H1 (cell line): Measurements from ENCODE around the gene GLIPR2. TPM values are rescaled to one million over a fixed set of nuclear protein-coding genes. Genes with fewer than 3 reads are reported as not detected.

ENCODE experiments used
- CTCF ChIA-PET: fragments of 300-600 bp; sonication (Branson Sonifier 250); formaldehyde crosslinking; loops from one replicate; lab custom pipeline; 2021; ENCODE audit not compliant: partially characterized antibody; lab: Charles Lee
- POLR2A ChIA-PET: fragments of 300-600 bp; sonication (Branson Sonifier 250); formaldehyde crosslinking; loops from one replicate; lab custom pipeline; 2021; ENCODE audit warnings: inconsistent platforms; ENCODE audit not compliant: partially characterized antibody; lab: Charles Lee
- DNase-seq, 2 experiments: peaks; one replicate each; pipeline versions ENCODE4 v3.0.0 to v3.0.0-alpha.2; 2010 to 2022; ENCODE audit warnings: low spot score in 2 of 2, low read depth in 1 of 2, mixed read lengths in 1 of 2
- FAIRE-seq: peaks from 2 replicates; lab custom pipeline; 2011; peaks lifted over from hg19 to GRCh38; lab: Jason Lieb, UNC
- H2AFZ ChIP-seq: 2 replicates; pipeline ENCODE4 v1.8.1; 2012; ENCODE audit warnings: low read length, inconsistent platforms
- H2AK5ac ChIP-seq: 2 replicates; pipeline ENCODE4 v1.6.1; 2013; ENCODE audit warnings: low read depth, low read length
- H2BK120ac ChIP-seq: replicated peaks from 2 replicates; pipeline ENCODE3; 2013; ENCODE audit warnings: low read depth, low read length, inconsistent platforms
- H2BK12ac ChIP-seq: 2 replicates; pipeline ENCODE4 v1.6.1; 2013; ENCODE audit warnings: low read depth, low read length
- H2BK15ac ChIP-seq: 2 replicates; pipeline ENCODE4 v1.6.1; 2013; ENCODE audit warnings: low read length
- H2BK20ac ChIP-seq: 2 replicates; pipeline ENCODE4 v1.6.1; 2013; ENCODE audit warnings: low read length
- H2BK5ac ChIP-seq: 2 replicates; pipeline ENCODE4 v1.6.1; 2013; ENCODE audit warnings: low read depth, low read length
- H3K14ac ChIP-seq: 2 replicates; pipeline ENCODE4 v1.6.1; 2013; ENCODE audit warnings: inconsistent platforms; ENCODE audit not compliant: insufficient read length
- H3K18ac ChIP-seq: 2 replicates; pipeline ENCODE4 v1.6.1; 2013; ENCODE audit warnings: low read length; ENCODE audit errors: extremely low read depth
- H3K23ac ChIP-seq: 2 replicates; pipeline ENCODE4 v1.6.1; 2013; ENCODE audit warnings: inconsistent platforms; ENCODE audit not compliant: insufficient read length
- H3K23me2 ChIP-seq: 2 replicates; pipeline ENCODE4 v1.6.1; 2013; ENCODE audit warnings: low read depth, low read length
- H3K27ac ChIP-seq: 2 replicates; pipeline ENCODE4 v1.6.1; 2011; ENCODE audit warnings: low read depth, low read length, inconsistent platforms
- H3K27me3 ChIP-seq, 4 experiments: replicated peaks in 1 of 4; 1 replicate in 1 of 4; 2 replicates in 3 of 4; pipeline versions ENCODE4 v1.6.1 to v1.8.1; 2011 to 2013; ENCODE audit warnings: low read length in 3 of 4, mild to moderate bottlenecking in 3 of 4, inconsistent platforms in 2 of 4, mixed read lengths in 2 of 4, moderate library complexity in 1 of 4; ENCODE audit not compliant: control insufficient read depth in 3 of 4, insufficient read depth in 3 of 4; ENCODE audit errors: extremely low read depth in 1 of 4
- H3K36me3 ChIP-seq, 4 experiments: 2 replicates each; pipeline versions ENCODE4 v1.6.1 to v1.8.1; 2011 to 2013; ENCODE audit warnings: mild to moderate bottlenecking in 4 of 4, low read length in 3 of 4, moderate library complexity in 2 of 4, control low read depth in 1 of 4, inconsistent platforms in 1 of 4; ENCODE audit not compliant: insufficient read depth in 4 of 4, control insufficient read depth in 2 of 4
- H3K4ac ChIP-seq: replicated peaks from 2 replicates; pipeline ENCODE3; 2013; ENCODE audit warnings: low read length, low read depth, mixed read lengths, inconsistent platforms; ENCODE audit not compliant: insufficient read length
- H3K4me1 ChIP-seq, 4 experiments: replicated peaks in 1 of 4; 1 replicate in 1 of 4; 2 replicates in 3 of 4; pipeline versions ENCODE4 v1.6.1 to v1.8.1; 2011 to 2013; ENCODE audit warnings: low read length in 3 of 4, inconsistent platforms in 2 of 4, mixed read lengths in 1 of 4; ENCODE audit not compliant: insufficient read depth in 4 of 4, control insufficient read depth in 3 of 4
- H3K4me2 ChIP-seq, 2 experiments: 2 replicates each; pipeline versions ENCODE4 v1.6.1 to v1.8.1; 2011 to 2013; ENCODE audit warnings: low read depth in 2 of 2, low read length in 2 of 2, control low read depth in 1 of 2, inconsistent platforms in 1 of 2, mild to moderate bottlenecking in 1 of 2; ENCODE audit not compliant: insufficient read depth in 1 of 2
- H3K4me3 ChIP-seq, 4 experiments: fragments of 200-600, 300-600 bp in 1 of 4; sonication (generic), shearing (Covaris generic), sonication (Bioruptor Twin) in 1 of 4; 2 replicates each; pipeline versions ENCODE4 v1.5.1 to v1.8.1; 2011 to 2016; ENCODE audit warnings: low read length in 4 of 4, low read depth in 3 of 4, control low read depth in 2 of 4, inconsistent platforms in 2 of 4, mild to moderate bottlenecking in 2 of 4, mixed read lengths in 1 of 4, moderate library complexity in 1 of 4; ENCODE audit not compliant: insufficient read depth in 2 of 4; ENCODE audit errors: extremely low read depth in 1 of 4
- H3K56ac ChIP-seq: replicated peaks from 2 replicates; pipeline ENCODE3; 2013; ENCODE audit warnings: low read depth, mild to moderate bottlenecking, mixed read lengths, low read length, inconsistent platforms; ENCODE audit not compliant: insufficient read length
- H3K79me1 ChIP-seq: 2 replicates; pipeline ENCODE4 v1.6.1; 2013; ENCODE audit warnings: low read depth, low read length, control low read depth
- H3K79me2 ChIP-seq, 2 experiments: 2 replicates each; pipeline versions ENCODE4 v1.6.1 to v1.8.1; 2012 to 2013; ENCODE audit warnings: low read length in 2 of 2, mild to moderate bottlenecking in 2 of 2, inconsistent platforms in 1 of 2; ENCODE audit not compliant: insufficient read depth in 2 of 2, control insufficient read depth in 1 of 2
- H3K9ac ChIP-seq, 4 experiments: replicated peaks in 1 of 4; 1 replicate in 1 of 4; 2 replicates in 3 of 4; pipeline versions ENCODE4 v1.6.1 to v1.8.1; 2011 to 2013; ENCODE audit warnings: low read depth in 3 of 4, low read length in 3 of 4, control low read depth in 2 of 4, mild to moderate bottlenecking in 2 of 4, moderate library complexity in 2 of 4, inconsistent platforms in 1 of 4; ENCODE audit errors: extremely low read depth in 1 of 4
- H3K9me3 ChIP-seq, 2 experiments: 2 replicates each; pipeline versions ENCODE4 v1.6.1 to v1.8.1; 2012 to 2013; ENCODE audit warnings: mild to moderate bottlenecking in 2 of 2, moderate library complexity in 2 of 2, control low read depth in 1 of 2, inconsistent platforms in 1 of 2, low read depth in 1 of 2, low read length in 1 of 2, mixed read lengths in 1 of 2; ENCODE audit not compliant: insufficient read depth in 2 of 2
- H4K20me1 ChIP-seq, 2 experiments: replicated peaks in 1 of 2; 2 replicates each; pipeline versions ENCODE3 to v1.8.1; 2011 to 2013; ENCODE audit warnings: inconsistent platforms in 2 of 2, low read length in 2 of 2, mild to moderate bottlenecking in 1 of 2; ENCODE audit not compliant: insufficient read depth in 2 of 2, control insufficient read depth in 1 of 2
- H4K5ac ChIP-seq: 2 replicates; pipeline ENCODE4 v1.6.1; 2013; ENCODE audit warnings: low read length, low read depth, mixed read lengths, inconsistent platforms; ENCODE audit not compliant: insufficient read length
- H4K8ac ChIP-seq: 2 replicates; pipeline ENCODE4 v1.8.0; 2013; ENCODE audit warnings: mild to moderate bottlenecking, moderate library complexity, low read length, inconsistent platforms; ENCODE audit not compliant: insufficient read depth; ENCODE audit errors: extremely low read depth
- H4K91ac ChIP-seq: replicated peaks from 2 replicates; pipeline ENCODE3; 2013; ENCODE audit warnings: low read length, mixed read lengths, inconsistent platforms; ENCODE audit not compliant: insufficient read length
- FOSL1 ChIP-seq: IDR thresholded peaks from 2 replicates; pipeline ENCODE4 v1.6.1; 2011; ENCODE audit warnings: mild to moderate bottlenecking, low read depth, low read length, moderate library complexity; ENCODE audit not compliant: insufficient read depth
- JUND ChIP-seq: IDR thresholded peaks from 2 replicates; pipeline ENCODE4 v1.6.1; 2011; ENCODE audit warnings: mild to moderate bottlenecking, improper control_type of control experiment, low read length
- NRF1 ChIP-seq: IDR thresholded peaks from 2 replicates; pipeline ENCODE4 v1.6.1; 2011; ENCODE audit warnings: mild to moderate bottlenecking, low read depth, low read length, improper control_type of control experiment
- POLR2A ChIP-seq, 2 experiments: IDR thresholded peaks; 1 replicate in 1 of 2; 2 replicates in 1 of 2; pipeline ENCODE4 v1.6.1; 2011; ENCODE audit warnings: low read depth in 2 of 2, low read length in 2 of 2, mild to moderate bottlenecking in 2 of 2; ENCODE audit errors: control extremely low read depth in 1 of 2
- POU5F1 ChIP-seq: IDR thresholded peaks from 2 replicates; pipeline ENCODE4 v1.6.1; 2011; ENCODE audit warnings: low read depth, mild to moderate bottlenecking, low read length, moderate library complexity
- RFX5 ChIP-seq: IDR thresholded peaks from 2 replicates; pipeline ENCODE4 v1.6.1; 2011; ENCODE audit warnings: low read depth, low read length, improper control_type of control experiment, borderline replicate concordance
- SAP30 ChIP-seq: fragments of 300-600 bp; sonication (generic); IDR thresholded peaks from 2 replicates; pipeline ENCODE4 v1.7.1; 2012; ENCODE audit warnings: low read length, moderate library complexity, mild to moderate bottlenecking, inconsistent platforms; ENCODE audit not compliant: insufficient read depth, insufficient replicate concordance
- TCF12 ChIP-seq: IDR thresholded peaks from 2 replicates; pipeline ENCODE4 v1.6.1; 2011; ENCODE audit warnings: low read depth, mild to moderate bottlenecking, low read length
- WGBS, 2 experiments: shearing (Covaris generic) in 1 of 2; methylation state at CpG; one replicate each; pipeline versions ENCODE4 v1.1.6 to v1.1.7; 2013 to 2015; ENCODE audit warnings: low lambda C conversion rate in 2 of 2, mixed read lengths in 2 of 2, inconsistent platforms in 1 of 2, low coverage in 1 of 2, missing lambda C conversion rate in 1 of 2; ENCODE audit not compliant: insufficient replicate concordance in 2 of 2, insufficient coverage in 1 of 2, insufficient read length in 1 of 2; ENCODE audit errors: extremely low coverage in 1 of 2, missing lambda C conversion rate in 1 of 2; 5-methylcytosine and 5-hydroxymethylcytosine counted together
- polyA plus RNA-seq, 7 experiments: library from polyadenylated mRNA; depleted of rRNA in 3 of 7; stranded (reverse) in 5 of 7; unstranded in 2 of 7; fragments of >200 nt in 5 of 7; fragments of 200-250 nt in 2 of 7; gene quantifications; 1 replicate in 5 of 7; 2 replicates in 1 of 7; 4 replicates in 1 of 7; pipeline versions ENCODE4 v1.2.1 to v1.2.3, GENCODE V29; 2011 to 2013; ENCODE audit warnings: missing spikeins in 2 of 7, mixed read lengths in 2 of 7
- total RNA-seq: library from RNA; stranded (reverse); fragmentation: NEBNext Ultra II Directional; extraction: Animal tissue kit (Norgen Biotek cat#: 25700); gene quantifications from 2 replicates; pipeline ENCODE4 v1.2.1, GENCODE V29; 2021
- TF ChIP-seq, protein P1 (sequence below), 3 experiments: IDR thresholded peaks; 1 replicate in 2 of 3; 2 replicates in 1 of 3; pipeline versions ENCODE4 v1.5.1 to v1.6.1; 2011; ENCODE audit warnings: low read length in 3 of 3, mild to moderate bottlenecking in 3 of 3, inconsistent platforms in 2 of 3, low read depth in 1 of 3, moderate library complexity in 1 of 3; ENCODE audit not compliant: insufficient read depth in 1 of 3; ENCODE audit errors: control extremely low read depth in 1 of 3
- TF ChIP-seq, protein P2 (sequence below): IDR thresholded peaks from 2 replicates; pipeline ENCODE4 v1.6.1; 2012; ENCODE audit warnings: inconsistent platforms

Gene GLIPR2
- total and polyA plus RNA-seq, 2 of the 8 experiments (the other 6 are each of a cell fraction or from before 2014, with no cell fraction given) = 7.9 to 12.0 TPM

DNA sequence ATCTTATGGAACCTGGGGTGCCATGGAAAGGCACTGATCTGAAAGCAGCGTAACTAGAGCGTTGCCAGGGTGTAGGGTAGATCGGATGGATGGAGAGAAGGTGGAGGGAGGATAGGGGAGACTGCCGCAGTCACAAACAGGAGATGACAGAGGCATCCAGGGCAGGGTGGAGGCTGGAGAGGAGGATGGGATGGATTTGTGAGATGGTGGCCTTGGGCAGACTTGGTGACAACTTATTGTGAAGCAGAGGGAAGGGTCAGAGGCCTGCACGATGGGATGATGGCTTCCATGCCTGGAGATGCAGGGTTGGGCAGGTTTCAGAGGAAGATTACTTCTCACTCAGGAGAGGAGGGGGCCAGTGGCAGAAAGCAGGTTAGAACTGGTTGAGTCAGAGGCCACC lies 2.4 kb downstream of the GLIPR2 start:
- FAIRE-seq = no peak
- 96% methylated on average over 5 of the region's 5 CpGs; no CpG with 5 or more reads in 1 of the 2 experiments for WGBS, 2 experiments
- Histone ChIP-seq H3K9ac (no peak overlapping the region), H4K91ac (no peak overlapping the region), H2BK20ac (no peak overlapping the region), H2AK5ac (no peak overlapping the region), H3K79me2 (no peaks in the 10 kb centered on the region), H3K4me2 (no peak overlapping the region), H3K79me1 (no peaks in the 10 kb centered on the region), H3K36me3 (no peaks in the 10 kb centered on the region), H3K14ac (no peak overlapping the region), H4K8ac (no peak overlapping the region), H3K4me1 (peaks cover 0 to 15% (median 7%) of the 10 kb centered on the region in 4 experiments; a peak in 6 of 7 replicates), H3K4me3 (no peak overlapping the region), H3K18ac (no peak overlapping the region), H3K27me3 (peaks cover 18 to 55% (median 45%) of the 10 kb centered on the region in 4 experiments), H3K23me2 (peaks cover 15% of the 10 kb centered on the region), H2BK5ac (no peak overlapping the region), H2BK15ac (no peak overlapping the region), H3K4ac (no peak overlapping the region), H3K27ac (no peak overlapping the region), H4K5ac (no peak overlapping the region), H3K56ac (no peak overlapping the region), H2BK120ac (no peak overlapping the region), H4K20me1 (peaks cover 3 to 5% of the 10 kb centered on the region in 2 experiments), H3K23ac (no peak overlapping the region), H2AFZ (no peak overlapping the region), H2BK12ac (no peak overlapping the region), H3K9me3 (no peaks in the 10 kb centered on the region)
- POLR2A ChIA-PET = interaction anchor here (1.2 kb wide), 1 partner anchor 24 kb away, joined by 3 read pairs; no protein-coding TSS in a partner anchor
- CTCF ChIA-PET = interaction anchor here (0.9 to 6.7 kb wide), 8 partner anchors 10 to 590 kb away, joined by 4 to 58 read pairs (median 7); partner anchors contain the start of gene CCIN
- no peak for DNase-seq
- TF ChIP-seq SAP30 (no peak), FOSL1 (no peak), TCF12 (no peak), RFX5 (no peak), NRF1 (no peak), JUND (no peak), POU5F1 (no peak), POLR2A (IDR thresholded peaks at IDR 0.05; ENCODE audit: control extremely low read depth in 1 of 2, low read depth in 2 of 2, low read length in 2 of 2) (no peak)
- TF ChIP-seq, protein P1, sequence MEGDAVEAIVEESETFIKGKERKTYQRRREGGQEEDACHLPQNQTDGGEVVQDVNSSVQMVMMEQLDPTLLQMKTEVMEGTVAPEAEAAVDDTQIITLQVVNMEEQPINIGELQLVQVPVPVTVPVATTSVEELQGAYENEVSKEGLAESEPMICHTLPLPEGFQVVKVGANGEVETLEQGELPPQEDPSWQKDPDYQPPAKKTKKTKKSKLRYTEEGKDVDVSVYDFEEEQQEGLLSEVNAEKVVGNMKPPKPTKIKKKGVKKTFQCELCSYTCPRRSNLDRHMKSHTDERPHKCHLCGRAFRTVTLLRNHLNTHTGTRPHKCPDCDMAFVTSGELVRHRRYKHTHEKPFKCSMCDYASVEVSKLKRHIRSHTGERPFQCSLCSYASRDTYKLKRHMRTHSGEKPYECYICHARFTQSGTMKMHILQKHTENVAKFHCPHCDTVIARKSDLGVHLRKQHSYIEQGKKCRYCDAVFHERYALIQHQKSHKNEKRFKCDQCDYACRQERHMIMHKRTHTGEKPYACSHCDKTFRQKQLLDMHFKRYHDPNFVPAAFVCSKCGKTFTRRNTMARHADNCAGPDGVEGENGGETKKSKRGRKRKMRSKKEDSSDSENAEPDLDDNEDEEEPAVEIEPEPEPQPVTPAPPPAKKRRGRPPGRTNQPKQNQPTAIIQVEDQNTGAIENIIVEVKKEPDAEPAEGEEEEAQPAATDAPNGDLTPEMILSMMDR (IDR thresholded peaks at IDR 0.05; ENCODE audit: control extremely low read depth in 1 of 3, insufficient read depth in 1 of 3, low read depth in 1 of 3, low read length in 3 of 3) = no peak
- TF ChIP-seq, protein P2, sequence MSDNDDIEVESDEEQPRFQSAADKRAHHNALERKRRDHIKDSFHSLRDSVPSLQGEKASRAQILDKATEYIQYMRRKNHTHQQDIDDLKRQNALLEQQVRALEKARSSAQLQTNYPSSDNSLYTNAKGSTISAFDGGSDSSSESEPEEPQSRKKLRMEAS = no peak
